ACC112 (cell line): ENCODE results near the gene APOBEC3H.

Experiments
- H2AFZ ChIP-seq: fragments of 200-600 bp; sonication (generic); one replicate; pipeline ENCODE4 v1.6.0; 2017; ENCODE audit warnings: antibody characterized with exemption, low read length; ENCODE audit not compliant: unreplicated experiment
- H3K27ac ChIP-seq: fragments of 200-600 bp; sonication (generic); 2 replicates; pipeline ENCODE4 v1.5.1; 2014; ENCODE audit warnings: low read depth, mild to moderate bottlenecking, antibody characterized with exemption, low read length, moderate library complexity
- H3K27me3 ChIP-seq: fragments of 200-600 bp; sonication (generic); 2 replicates; pipeline ENCODE4 v1.6.1; 2014; ENCODE audit warnings: mild to moderate bottlenecking, antibody characterized with exemption, low read length, moderate library complexity, mixed read lengths; ENCODE audit not compliant: insufficient read depth
- H3K36me3 ChIP-seq: fragments of 200-600 bp; sonication (generic); 2 replicates; pipeline ENCODE4 v1.6.1; 2016; ENCODE audit warnings: mild to moderate bottlenecking, antibody characterized with exemption, low read length, moderate library complexity, mixed read lengths; ENCODE audit not compliant: insufficient read depth
- H3K4me1 ChIP-seq: fragments of 200-600 bp; sonication (generic); one replicate; pipeline ENCODE4 v1.6.1; 2016; ENCODE audit warnings: low read length, mixed read lengths; ENCODE audit not compliant: insufficient read depth, unreplicated experiment, control insufficient read depth
- H3K4me3 ChIP-seq: fragments of 200-600 bp; sonication (generic); 2 replicates; pipeline ENCODE4 v1.5.1; 2014; ENCODE audit warnings: mild to moderate bottlenecking, low read depth, low read length
- H3K79me2 ChIP-seq: fragments of 200-600 bp; sonication (generic); one replicate; pipeline ENCODE4 v1.6.0; 2016; ENCODE audit warnings: low read length; ENCODE audit not compliant: control insufficient read depth, unreplicated experiment, insufficient read depth

APOBEC3H gene

GRCh38 chr22:39130152-39130704 is 33.2 kb downstream of the APOBEC3H start:
- H3K36me3 ChIP-seq: no peaks in the 10 kb centered on the region
- no peak overlapping the region for H3K27ac ChIP-seq
- no peak overlapping the region for H3K4me3 ChIP-seq
- no peaks in the 10 kb centered on the region for H3K79me2 ChIP-seq
- H3K4me1 ChIP-seq: peaks cover 8% of the 10 kb centered on the region
- no peaks in the 10 kb centered on the region for H3K27me3 ChIP-seq
- no peak overlapping the region for H2AFZ ChIP-seq

- no peak overlapping the region for H2AFZ ChIP-seq
- no peak overlapping the region for H3K4me3 ChIP-seq
- peaks cover 8% of the 10 kb centered on the region for H3K4me1 ChIP-seq
- no peaks in the 10 kb centered on the region for H3K79me2 ChIP-seq
- no peaks in the 10 kb centered on the region for H3K36me3 ChIP-seq
- no peak overlapping the region for H3K27ac ChIP-seq
- H3K27me3 ChIP-seq: no peaks in the 10 kb centered on the region
Measured at GRCh38 chr22:39130892-39131855, 34.1 kb downstream of the APOBEC3H start.

GRCh38 chr22:39132281-39132680 is 35.2 kb downstream of the APOBEC3H start:
- Histone ChIP-seq H3K4me3 (no peak overlapping the region), H3K27ac (no peak overlapping the region), H2AFZ (no peak overlapping the region), H3K36me3 (no peaks in the 10 kb centered on the region), H3K79me2 (no peaks in the 10 kb centered on the region), H3K27me3 (no peaks in the 10 kb centered on the region), H3K4me1 (peaks cover 8% of the 10 kb centered on the region)

GRCh38 chr22:39132871-39133524 is 36.0 kb downstream of the APOBEC3H start:
- Histone ChIP-seq H3K4me1 (peaks cover 8% of the 10 kb centered on the region), H3K36me3 (no peaks in the 10 kb centered on the region), H3K4me3 (no peak overlapping the region), H2AFZ (no peak overlapping the region), H3K79me2 (no peaks in the 10 kb centered on the region), H3K27ac (no peak overlapping the region), H3K27me3 (no peaks in the 10 kb centered on the region)

- Histone ChIP-seq H3K27me3 (no peaks in the 10 kb centered on the region), H3K4me3 (no peak overlapping the region), H3K4me1 (peaks cover 8% of the 10 kb centered on the region), H2AFZ (no peak overlapping the region), H3K36me3 (no peaks in the 10 kb centered on the region), H3K27ac (no peak overlapping the region), H3K79me2 (no peaks in the 10 kb centered on the region)
Measured at GRCh38 chr22:39133871-39134270, 36.8 kb downstream of the APOBEC3H start.

- Histone ChIP-seq H3K36me3 (no peaks in the 10 kb centered on the region), H3K4me1 (peaks cover 8% of the 10 kb centered on the region), H3K27ac (no peak overlapping the region)
Measured at GRCh38 chr22:39134366-39135091, 37.5 kb downstream of the APOBEC3H start.

GRCh38 chr22:39135092-39135896 is 38.2 kb downstream of the APOBEC3H start:
- H3K4me1 ChIP-seq: peaks cover 8% of the 10 kb centered on the region
- no peak overlapping the region for H3K4me3 ChIP-seq
- H3K36me3 ChIP-seq: no peaks in the 10 kb centered on the region
- H3K79me2 ChIP-seq: no peaks in the 10 kb centered on the region
- no peak overlapping the region for H3K27ac ChIP-seq
- H3K27me3 ChIP-seq: no peaks in the 10 kb centered on the region
- no peak overlapping the region for H2AFZ ChIP-seq

More at GRCh38 chr22:39134366-39135091, 37.5 kb downstream of the APOBEC3H start:
- H3K4me3 ChIP-seq: no peak overlapping the region
- H3K27me3 ChIP-seq: no peaks in the 10 kb centered on the region
- no peaks in the 10 kb centered on the region for H3K79me2 ChIP-seq
- no peak overlapping the region for H2AFZ ChIP-seq

- H3K27me3 ChIP-seq: no peaks in the 10 kb centered on the region
- H3K4me1 ChIP-seq: peaks cover 3% of the 10 kb centered on the region
- no peak overlapping the region for H2AFZ ChIP-seq
- H3K79me2 ChIP-seq: no peaks in the 10 kb centered on the region
- H3K4me3 ChIP-seq: no peak overlapping the region
- no peaks in the 10 kb centered on the region for H3K36me3 ChIP-seq
- no peak overlapping the region for H3K27ac ChIP-seq
Measured at GRCh38 chr22:39136317-39136716, 39.3 kb downstream of the APOBEC3H start.

GRCh38 chr22:39138357-39138997 is 41.4 kb downstream of the APOBEC3H start:
- Histone ChIP-seq H2AFZ (no peak overlapping the region), H3K4me3 (no peak overlapping the region), H3K27me3 (no peaks in the 10 kb centered on the region), H3K27ac (no peak overlapping the region), H3K36me3 (no peaks in the 10 kb centered on the region), H3K79me2 (no peaks in the 10 kb centered on the region), H3K4me1 (no peaks in the 10 kb centered on the region)
